ENCODE data around the gene POLR2A.
A peak's percentile ranks its signal among the peaks of the same experiment; 100 is the strongest.

POLR2A gene

GRCh38 chr17:7484067-7484918, at the start of gene POLR2A:
Gene POLR2A (plus strand): TSS chr17:7484366.
- DNase-seq: peak; percentile 97

- DNase-seq: peak; percentile 71
Observed at GRCh38 chr17:7435676-7436555, 48.2 kb upstream of the POLR2A start.

- peak; percentile 87 for DNase-seq
Observed at GRCh38 chr17:7436556-7437368, 47.4 kb upstream of the POLR2A start.

GRCh38 chr17:7437369-7437863, 46.8 kb upstream of the POLR2A start:
- no peak for DNase-seq

GRCh38 chr17:7437950-7438614, 46.1 kb upstream of the POLR2A start:
- peak; percentile 83 for DNase-seq

- no peak for DNase-seq
Observed at GRCh38 chr17:7438656-7439460, 45.3 kb upstream of the POLR2A start.

GRCh38 chr17:7439462-7440112, 44.6 kb upstream of the POLR2A start, which contains the start of gene FGF11:
Gene FGF11 (plus strand): TSS chr17:7439512. CDS start chr17:7439621, 109 bp downstream.
- DNase-seq: peak; percentile 25

GRCh38 chr17:7440113-7440833, 43.9 kb upstream of the POLR2A start:
- DNase-seq: peak; percentile 61

- peak; percentile 31 for DNase-seq
Observed at GRCh38 chr17:7440834-7441195, 43.4 kb upstream of the POLR2A start.

GRCh38 chr17:7441266-7441665, 42.9 kb upstream of the POLR2A start:
- DNase-seq: no peak

GRCh38 chr17:7442142-7442541, 42.0 kb upstream of the POLR2A start:
- no peak for DNase-seq

GRCh38 chr17:7443499-7444485, 40.4 kb upstream of the POLR2A start:
- no peak for DNase-seq

GRCh38 chr17:7444682-7445618, 39.2 kb upstream of the POLR2A start, which contains the start of gene CHRNB1:
Gene CHRNB1 (plus strand): TSS chr17:7445061. CDS start chr17:7445128, 67 bp downstream.
- peak; percentile 26 for DNase-seq

- peak; percentile 50 for DNase-seq
Observed at GRCh38 chr17:7445619-7445968, 38.6 kb upstream of the POLR2A start.

GRCh38 chr17:7448461-7448860, 35.7 kb upstream of the POLR2A start:
- DNase-seq: no peak

- no peak for DNase-seq
Observed at GRCh38 chr17:7459961-7460545, 24.1 kb upstream of the POLR2A start.

Data from stimulated activated CD4-positive, alpha-beta T cell treated with anti-CD3 and anti-CD28 coated beads, Interleukin-15, amount 100 ng/mL, for 24 hours (primary cell).